ENCODE data around the gene PPY.
A peak's percentile ranks its signal among the peaks of the same experiment; 100 is the strongest.
"Not testable (repeated sequence)": the region's sequence is repeated elsewhere in the genome, so short reads cannot be mapped to it uniquely, and the experiment has no call there.

Gene PPY

GRCh38 chr17:43942051-43942685, at the start of gene PPY:
TSS of gene PPY (minus strand) at chr17:43942476. CDS start at chr17:43941654, 822 bp downstream.
- no peak for DNase-seq

GRCh38 chr17:43988301-43988700, 46.0 kb upstream of the PPY start:
- no peak for DNase-seq

GRCh38 chr17:43987131-43988021, 45.1 kb upstream of the PPY start:
- no peak for DNase-seq

- no peak for DNase-seq
Measured at GRCh38 chr17:43986225-43986981, 44.1 kb upstream of the PPY start.

GRCh38 chr17:43984521-43984920, 42.2 kb upstream of the PPY start:
- no peak for DNase-seq

GRCh38 chr17:43983515-43984411, 41.5 kb upstream of the PPY start:
- DNase-seq = peak; percentile 16

- no peak for DNase-seq
Measured at GRCh38 chr17:43983196-43983514, 40.9 kb upstream of the PPY start.

- no peak for DNase-seq
Measured at GRCh38 chr17:43982171-43982570, 39.9 kb upstream of the PPY start.

GRCh38 chr17:43979671-43980070, 37.4 kb upstream of the PPY start:
- DNase-seq = no peak

GRCh38 chr17:43979011-43979410, 36.7 kb upstream of the PPY start:
- DNase-seq = no peak

- DNase-seq = no peak
Measured at GRCh38 chr17:43978078-43978477, 35.8 kb upstream of the PPY start.

GRCh38 chr17:43976963-43977837, 34.9 kb upstream of the PPY start:
- no peak for DNase-seq

GRCh38 chr17:43975898-43976297, 33.6 kb upstream of the PPY start:
- DNase-seq = no peak

- no peak for DNase-seq
Measured at GRCh38 chr17:43974382-43975266, 32.3 kb upstream of the PPY start.

GRCh38 chr17:43972444-43973212, 30.4 kb upstream of the PPY start:
- not testable (repeated sequence) for DNase-seq

- DNase-seq = not testable (repeated sequence)
Measured at GRCh38 chr17:43971436-43971835, 29.2 kb upstream of the PPY start.

- DNase-seq = no peak
Measured at GRCh38 chr17:43970366-43970765, 28.1 kb upstream of the PPY start.

GRCh38 chr17:43967251-43967875, 25.1 kb upstream of the PPY start:
- DNase-seq = no peak

GRCh38 chr17:43966276-43966675, 24.0 kb upstream of the PPY start:
- no peak for DNase-seq

All from NCI-H345 (cell line).